GM12891 (cell line): ENCODE measurements around the gene CCDC81.

Experiments
- DNase-seq: peaks from one replicate; pipeline ENCODE4 v3.0.0; 2011; ENCODE audit warnings: low spot score; ENCODE audit not compliant: insufficient read length
- FAIRE-seq: peaks from 2 replicates; lab custom pipeline; 2011; peaks lifted over from hg19 to GRCh38; lab: Jason Lieb, UNC
- PAX5 ChIP-seq: IDR thresholded peaks from 2 replicates; pipeline ENCODE4 v1.6.1; 2011; ENCODE audit warnings: low read length, moderate library complexity, mild to moderate bottlenecking; ENCODE audit not compliant: insufficient read depth, severe bottlenecking
- POLR2A ChIP-seq: IDR thresholded peaks from 2 replicates; pipeline ENCODE4 v1.6.1; 2011; ENCODE audit warnings: low read depth, low read length, control low read depth
- POLR2AphosphoS5 ChIP-seq: IDR thresholded peaks from 2 replicates; pipeline ENCODE4 v1.6.1; 2011; ENCODE audit warnings: low read depth, low read length, control low read depth
- POU2F2 ChIP-seq: IDR thresholded peaks from 2 replicates; pipeline ENCODE4 v1.6.1; 2011; ENCODE audit warnings: low read depth, mild to moderate bottlenecking, control low read depth, low read length, moderate library complexity
- SPI1 ChIP-seq: IDR thresholded peaks from 2 replicates; pipeline ENCODE4 v1.6.1; 2011; ENCODE audit warnings: low read depth, low read length, control low read depth
- TAF1 ChIP-seq: IDR thresholded peaks from 2 replicates; pipeline ENCODE4 v1.6.1; 2011; ENCODE audit warnings: low read depth, low read length, control low read depth

CCDC81 gene

DNA sequence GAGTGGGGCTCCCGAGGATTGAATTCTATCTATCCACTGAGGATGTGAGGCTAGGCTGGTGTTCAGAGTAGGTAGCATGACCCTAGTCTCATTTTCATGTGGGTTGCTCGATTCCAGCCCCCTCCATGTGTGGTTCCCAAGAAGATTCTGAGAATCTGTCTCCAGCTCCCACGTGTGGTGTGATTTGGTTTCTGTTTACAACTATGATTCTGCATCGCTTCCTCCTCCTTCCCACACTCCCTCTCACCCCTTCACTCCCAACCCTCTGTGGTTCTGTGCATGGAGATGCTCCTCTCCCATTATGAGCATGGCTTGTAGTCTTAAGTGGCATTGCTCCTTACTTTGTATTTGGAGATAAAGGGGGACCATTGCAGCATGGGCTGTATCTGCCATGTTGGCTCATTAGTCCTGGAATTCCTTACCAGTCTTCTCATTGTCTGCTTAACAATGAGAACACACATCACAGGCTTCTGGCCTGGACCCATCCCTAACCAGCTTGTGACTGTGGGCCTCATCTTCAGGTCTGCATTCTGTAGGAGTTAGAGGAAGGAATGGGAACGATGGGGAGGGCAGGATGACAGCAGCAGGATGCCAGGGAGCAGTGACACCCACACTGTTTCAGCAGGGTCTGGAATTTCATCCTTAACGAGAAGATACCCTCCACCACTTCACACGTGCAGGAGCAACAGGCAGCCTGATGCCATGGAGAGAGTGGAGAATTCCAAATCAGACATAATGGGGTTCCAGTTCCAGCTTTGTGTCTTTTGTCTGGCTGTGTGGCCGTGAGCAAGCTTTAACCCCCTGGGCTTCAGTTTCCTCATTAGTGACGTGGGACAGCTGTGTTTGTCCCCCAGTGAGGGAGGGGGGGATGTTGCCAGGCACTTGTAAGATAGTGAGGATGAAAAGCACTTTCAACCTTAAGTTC, 86.0 kb downstream of the CCDC81 start:
- no peak for TF ChIP-seq PAX5
- TF ChIP-seq POLR2A: no peak
- TF ChIP-seq POU2F2: no peak
- TF ChIP-seq SPI1: no peak
- TF ChIP-seq POLR2AphosphoS5: no peak
- no peak for TF ChIP-seq TAF1
- DNase-seq (no peak), FAIRE-seq (no peak)

DNA sequence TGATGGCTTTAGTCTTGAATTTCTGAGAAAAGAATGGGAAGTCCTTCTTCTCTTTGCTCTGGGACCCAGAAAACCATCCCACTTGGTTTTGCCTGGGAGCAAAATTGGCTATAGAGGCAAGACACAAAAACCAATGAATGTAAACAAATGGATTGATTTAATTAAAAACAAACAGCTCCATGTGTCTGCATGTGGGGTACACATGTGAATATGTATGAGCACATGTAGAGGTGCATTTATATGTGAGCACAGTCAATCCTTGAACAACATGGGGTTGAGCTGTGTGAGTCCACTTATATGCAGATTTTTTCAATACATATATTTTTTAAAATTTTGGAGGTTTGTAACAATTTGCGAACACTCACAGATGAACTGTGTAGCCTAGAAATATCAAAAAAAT, 87.2 kb downstream of the CCDC81 start:
- no peak for DNase-seq
- no peak for TF ChIP-seq POLR2A
- TF ChIP-seq POU2F2: no peak
- TF ChIP-seq SPI1: no peak
- no peak for TF ChIP-seq PAX5
- no peak for TF ChIP-seq TAF1
- TF ChIP-seq POLR2AphosphoS5: no peak
- no peak for FAIRE-seq

DNA sequence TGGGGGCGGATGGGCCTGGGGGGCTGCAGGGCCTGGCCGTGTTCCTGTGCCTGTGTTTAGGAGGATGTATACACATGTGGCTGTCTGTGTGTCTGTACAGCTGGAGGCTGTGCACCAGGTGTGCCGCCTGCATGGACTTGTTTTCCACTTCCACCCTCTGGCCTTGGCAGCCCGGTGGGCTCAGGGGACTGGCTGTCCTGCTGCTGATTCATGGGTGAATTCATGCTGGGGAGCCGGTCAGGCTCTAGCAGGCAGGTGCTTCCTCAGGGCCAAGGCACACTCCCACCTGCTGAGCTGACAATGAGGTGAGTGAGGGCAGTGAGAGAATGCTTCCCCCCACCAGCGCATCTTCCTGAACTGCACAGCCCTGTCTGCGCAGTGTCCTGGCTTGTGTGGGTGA, 88.4 kb downstream of the CCDC81 start:
- DNase-seq (no peak), FAIRE-seq (no peak)
- TF ChIP-seq PAX5: no peak
- no peak for TF ChIP-seq POLR2A
- TF ChIP-seq POU2F2: no peak
- no peak for TF ChIP-seq POLR2AphosphoS5
- no peak for TF ChIP-seq SPI1
- TF ChIP-seq TAF1: no peak

DNA sequence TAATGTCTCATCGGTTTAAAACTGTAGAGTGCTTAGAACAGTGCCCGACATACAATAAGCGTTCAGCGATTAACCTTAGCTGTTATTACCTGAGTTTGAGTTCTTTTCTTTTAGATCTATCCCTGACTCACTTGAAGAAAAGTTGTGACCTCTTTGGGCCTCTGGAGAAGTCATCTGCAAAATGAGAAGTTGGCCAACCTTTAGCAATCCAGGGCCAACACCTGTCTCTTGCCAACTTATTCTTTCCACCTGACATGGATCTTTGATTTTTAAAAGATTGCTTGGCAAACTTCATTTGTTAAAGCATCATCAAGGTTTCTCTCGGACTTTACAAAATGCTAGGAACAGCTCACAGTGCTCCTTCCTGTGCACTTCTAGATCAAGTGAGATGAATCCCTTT, 89.3 kb downstream of the CCDC81 start:
- DNase-seq (no peak), FAIRE-seq (no peak)
- TF ChIP-seq SPI1: no peak
- no peak for TF ChIP-seq TAF1
- no peak for TF ChIP-seq PAX5
- no peak for TF ChIP-seq POLR2A
- no peak for TF ChIP-seq POLR2AphosphoS5
- no peak for TF ChIP-seq POU2F2

DNA sequence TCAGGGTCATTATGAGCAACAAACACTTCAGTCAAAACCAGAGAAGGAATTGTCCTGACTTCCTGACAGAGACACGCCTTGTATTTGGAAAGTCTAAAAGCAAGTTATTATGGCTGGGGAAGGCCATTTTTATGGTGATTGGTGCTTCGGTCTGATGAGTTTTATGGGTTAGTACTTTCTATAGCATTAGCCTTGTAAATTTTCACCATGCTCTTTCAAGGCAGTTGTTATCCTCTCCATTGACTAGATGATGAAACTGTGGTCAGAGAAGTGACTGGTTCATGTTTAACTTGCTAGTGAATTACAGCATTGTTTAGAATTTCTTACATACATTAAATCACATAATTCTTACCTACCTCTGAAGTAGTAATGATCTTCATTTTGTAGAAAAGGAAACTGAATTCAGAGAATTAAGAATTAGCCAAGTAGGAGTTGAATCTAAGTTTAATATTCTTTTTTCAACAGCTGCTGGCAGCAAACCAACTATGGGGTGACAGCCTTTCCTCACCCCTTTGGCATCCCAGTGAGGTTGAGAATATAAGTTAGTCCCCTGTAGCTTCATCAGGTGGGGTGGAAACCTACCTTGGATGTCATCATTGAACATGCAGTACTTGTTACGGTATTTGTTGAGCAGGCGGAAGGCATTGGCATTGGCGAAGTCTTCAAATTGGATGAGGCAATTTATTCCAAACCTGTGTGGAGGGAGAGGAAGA, 90.0 kb downstream of the CCDC81 start:
- no peak for FAIRE-seq
- no peak for TF ChIP-seq SPI1
- TF ChIP-seq PAX5: no peak
- TF ChIP-seq POLR2AphosphoS5: no peak
- no peak for TF ChIP-seq TAF1
- no peak for TF ChIP-seq POLR2A
- TF ChIP-seq POU2F2: no peak
- DNase-seq: no peak

DNA sequence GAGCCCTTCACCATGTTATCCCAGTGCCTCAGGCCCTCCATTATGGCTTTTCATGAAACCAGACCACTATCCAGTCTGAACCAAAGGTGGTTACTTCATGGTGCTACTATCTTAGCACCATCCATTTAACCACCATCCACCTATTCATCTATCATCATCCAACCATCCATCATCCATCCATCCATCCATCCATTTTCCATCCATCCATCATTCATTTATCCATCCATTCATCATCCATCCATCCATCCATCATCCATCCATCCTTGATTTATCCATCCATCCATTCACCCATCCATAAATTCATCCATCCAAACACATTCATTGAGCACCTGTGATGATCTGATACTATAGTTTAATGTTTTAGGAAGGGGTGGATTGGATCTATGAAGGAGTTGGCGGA, 93.5 kb downstream of the CCDC81 start:
- FAIRE-seq: no peak

DNA sequence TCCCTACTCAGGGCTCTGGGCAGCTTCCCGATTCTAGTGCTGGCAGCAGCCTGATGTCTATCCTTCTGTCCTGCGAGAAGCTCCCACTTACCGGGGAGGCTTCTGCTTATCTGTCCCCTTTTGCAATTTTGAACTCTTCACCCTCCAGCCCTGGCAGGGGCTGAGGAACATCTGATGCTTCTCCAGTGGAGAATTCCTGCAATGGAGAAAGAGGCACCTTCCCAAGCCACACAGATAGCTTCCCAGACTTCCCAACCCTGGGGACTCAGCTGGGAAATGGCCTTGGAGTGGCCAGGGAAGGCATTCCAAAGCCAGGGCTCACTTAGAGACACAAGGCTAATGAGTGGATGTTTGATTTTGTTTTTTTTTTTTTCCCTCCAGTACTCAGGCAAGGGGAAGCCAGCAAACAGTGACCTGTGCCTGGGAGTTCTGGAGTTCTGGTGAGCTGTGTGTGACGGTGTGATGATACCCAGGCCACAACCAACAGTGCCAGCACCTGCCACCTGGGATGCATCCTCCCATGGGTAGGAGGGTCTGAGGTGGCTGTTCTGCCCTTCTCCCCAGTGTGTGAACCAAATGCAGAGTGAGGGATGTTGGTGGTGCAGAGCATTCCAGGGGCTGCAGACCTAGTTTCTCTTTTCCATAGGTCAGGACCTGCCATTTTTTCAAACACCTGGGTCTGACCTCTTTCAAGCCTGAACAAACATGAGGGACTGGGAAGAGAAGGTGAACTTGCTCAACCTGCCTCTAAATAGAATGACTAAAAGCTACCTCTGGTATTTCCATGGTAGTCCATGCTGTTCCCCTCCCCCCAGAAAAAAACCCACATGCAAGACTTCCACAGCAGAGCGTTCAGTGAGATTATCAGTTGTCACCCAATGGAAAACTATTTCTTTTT, 95.1 kb downstream of the CCDC81 start:
- TF ChIP-seq SPI1 (no peak), PAX5 (no peak), POLR2A (no peak), TAF1 (no peak), POLR2AphosphoS5 (no peak), POU2F2 (no peak)
- no peak for FAIRE-seq

More for the DNA sequence above, 93.5 kb downstream of the CCDC81 start:
- TF ChIP-seq TAF1 (no peak), POLR2AphosphoS5 (no peak), PAX5 (no peak), POU2F2 (no peak), SPI1 (no peak)
- no peak for DNase-seq

More for the DNA sequence above, 95.1 kb downstream of the CCDC81 start:
- no peak for DNase-seq
